Mucosa of descending colon (tissue), 3 donors: ENCODE measurements around the gene NEUROG1. TPM values are rescaled to one million over a fixed set of nuclear protein-coding genes. Genes with fewer than 3 reads are reported as not detected.

Experiments
- ATAC-seq: fragments of 200-7000 bp; cut with Tn5 transposase; one replicate; pipeline ENCODE4 v1.9.1; 2020; ENCODE audit warnings: mild to moderate bottlenecking, moderate library complexity
- DNase-seq, 3 donors: peaks; one replicate each; pipeline ENCODE4 v3.0.0-alpha.2; 2020
- H3K36me3 ChIP-seq: fragments of 200-600 bp; one replicate; pipeline ENCODE4 v1.8.0; 2021; ENCODE audit warnings: low read depth, mild to moderate bottlenecking
- H3K4me1 ChIP-seq: fragments of 200-600 bp; one replicate; pipeline ENCODE4 v1.8.0; 2021; ENCODE audit warnings: low read depth, mild to moderate bottlenecking
- H3K4me3 ChIP-seq: fragments of 200-600 bp; one replicate; pipeline ENCODE4 v1.8.0; 2021; ENCODE audit warnings: mild to moderate bottlenecking
- H3K9me3 ChIP-seq: fragments of 200-600 bp; one replicate; pipeline ENCODE4 v1.8.0; 2021; ENCODE audit warnings: mild to moderate bottlenecking
- intact Hi-C, 2 donors: fragments of 100-400 bp; cut with DNase I in 1 of 2; cut with micrococcal nuclease in 1 of 2; formaldehyde crosslinking; loops; one replicate each; pipeline versions ENCODE4 v1.11.0 to v1.11.1; 2022; cut with DNase I, micrococcal nuclease
- total RNA-seq, 3 donors: library from RNA; stranded (reverse); fragmentation: NEBNext Ultra II Directional in 2 of 3; extraction: Animal tissue kit (Norgen Biotek cat#: 25700) in 2 of 3; gene quantifications; one replicate each; pipeline versions ENCODE4 v1.2.1 to v1.2.4, GENCODE V29; 2021 to 2023
- TF ChIP-seq, protein P1 (sequence below): fragments of 200-600 bp; IDR thresholded peaks from one replicate; pipeline ENCODE4 v1.8.0; 2022; ENCODE audit warnings: antibody characterized with exemption, mild to moderate bottlenecking
- donor health status: DM: no; HTN: no; CAD: no; lungs with moderate emphysema.
- donor health status: DM: no; HTN: no; CAD: no.
- donor health status: DM: no; HTN: yes; CAD: no.

Gene NEUROG1
- total RNA-seq, 3 donors from 2014 or later: not detected

DNA sequence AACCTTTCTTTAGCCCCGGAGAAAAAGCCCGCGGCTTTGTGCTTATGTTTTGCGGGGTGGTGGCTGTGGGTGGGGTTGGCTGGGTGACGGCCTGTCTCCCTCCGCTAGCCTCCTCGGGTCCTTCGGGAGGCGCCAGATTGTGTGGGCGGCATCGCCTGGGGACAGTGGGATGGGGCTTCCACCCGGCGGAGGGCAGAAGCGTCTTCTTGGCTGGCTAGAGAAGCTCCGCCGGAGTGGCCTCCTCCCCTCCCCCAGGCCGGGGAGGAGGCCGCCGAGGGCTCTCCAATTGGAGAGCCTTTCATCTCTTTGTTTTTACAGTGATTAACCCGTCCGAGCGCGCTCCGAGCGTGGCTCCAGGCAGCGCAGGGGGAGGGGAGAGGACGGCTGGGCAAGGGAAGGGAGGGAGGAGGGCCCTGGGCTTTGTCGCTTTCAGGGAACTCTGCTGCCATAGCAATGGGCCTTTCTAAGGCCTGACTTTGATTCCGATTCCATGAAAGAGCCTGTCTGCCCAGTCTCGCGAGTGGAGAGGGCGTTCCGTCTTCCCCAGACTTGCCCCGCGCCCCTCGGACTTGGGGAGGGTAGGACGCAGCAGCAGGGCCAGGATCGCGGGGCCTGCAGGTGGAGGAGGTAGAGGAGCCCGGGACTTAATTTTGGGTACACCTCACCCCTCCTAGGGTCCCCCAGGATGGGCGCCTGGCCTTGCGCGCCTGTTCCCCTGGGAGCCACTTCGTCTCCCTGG, 46.9 kb downstream of the NEUROG1 start:
- no peaks in the 10 kb centered on the region for H3K36me3 ChIP-seq
- no peak for ATAC-seq
- H3K4me3 ChIP-seq: no peak overlapping the region
- peak in 1 of 3 donors; percentile 9 for DNase-seq
- intact Hi-C loops: no loop called here
- peaks cover 3% of the 10 kb centered on the region for H3K4me1 ChIP-seq
- no peaks in the 10 kb centered on the region for H3K9me3 ChIP-seq
- TF ChIP-seq, protein P1, sequence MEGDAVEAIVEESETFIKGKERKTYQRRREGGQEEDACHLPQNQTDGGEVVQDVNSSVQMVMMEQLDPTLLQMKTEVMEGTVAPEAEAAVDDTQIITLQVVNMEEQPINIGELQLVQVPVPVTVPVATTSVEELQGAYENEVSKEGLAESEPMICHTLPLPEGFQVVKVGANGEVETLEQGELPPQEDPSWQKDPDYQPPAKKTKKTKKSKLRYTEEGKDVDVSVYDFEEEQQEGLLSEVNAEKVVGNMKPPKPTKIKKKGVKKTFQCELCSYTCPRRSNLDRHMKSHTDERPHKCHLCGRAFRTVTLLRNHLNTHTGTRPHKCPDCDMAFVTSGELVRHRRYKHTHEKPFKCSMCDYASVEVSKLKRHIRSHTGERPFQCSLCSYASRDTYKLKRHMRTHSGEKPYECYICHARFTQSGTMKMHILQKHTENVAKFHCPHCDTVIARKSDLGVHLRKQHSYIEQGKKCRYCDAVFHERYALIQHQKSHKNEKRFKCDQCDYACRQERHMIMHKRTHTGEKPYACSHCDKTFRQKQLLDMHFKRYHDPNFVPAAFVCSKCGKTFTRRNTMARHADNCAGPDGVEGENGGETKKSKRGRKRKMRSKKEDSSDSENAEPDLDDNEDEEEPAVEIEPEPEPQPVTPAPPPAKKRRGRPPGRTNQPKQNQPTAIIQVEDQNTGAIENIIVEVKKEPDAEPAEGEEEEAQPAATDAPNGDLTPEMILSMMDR: no peak

GRCh38 chr5:135487839-135488514, 47.8 kb downstream of the NEUROG1 start:
- ATAC-seq: no peak
- no peaks in the 10 kb centered on the region for H3K9me3 ChIP-seq
- H3K36me3 ChIP-seq: no peaks in the 10 kb centered on the region
- peaks cover 3% of the 10 kb centered on the region for H3K4me1 ChIP-seq
- TF ChIP-seq, protein P1: no peak
- no peak overlapping the region for H3K4me3 ChIP-seq
- no peak for DNase-seq
- intact Hi-C loops: no loop called here

- no peak for ATAC-seq
- TF ChIP-seq, protein P1: no peak
- peaks cover 3% of the 10 kb centered on the region for H3K4me1 ChIP-seq
- H3K4me3 ChIP-seq: no peak overlapping the region
- H3K36me3 ChIP-seq: no peaks in the 10 kb centered on the region
- intact Hi-C loops: no loop called here
- DNase-seq: no peak
- no peaks in the 10 kb centered on the region for H3K9me3 ChIP-seq
Measured at GRCh38 chr5:135487037-135487395, 48.7 kb downstream of the NEUROG1 start.

DNA sequence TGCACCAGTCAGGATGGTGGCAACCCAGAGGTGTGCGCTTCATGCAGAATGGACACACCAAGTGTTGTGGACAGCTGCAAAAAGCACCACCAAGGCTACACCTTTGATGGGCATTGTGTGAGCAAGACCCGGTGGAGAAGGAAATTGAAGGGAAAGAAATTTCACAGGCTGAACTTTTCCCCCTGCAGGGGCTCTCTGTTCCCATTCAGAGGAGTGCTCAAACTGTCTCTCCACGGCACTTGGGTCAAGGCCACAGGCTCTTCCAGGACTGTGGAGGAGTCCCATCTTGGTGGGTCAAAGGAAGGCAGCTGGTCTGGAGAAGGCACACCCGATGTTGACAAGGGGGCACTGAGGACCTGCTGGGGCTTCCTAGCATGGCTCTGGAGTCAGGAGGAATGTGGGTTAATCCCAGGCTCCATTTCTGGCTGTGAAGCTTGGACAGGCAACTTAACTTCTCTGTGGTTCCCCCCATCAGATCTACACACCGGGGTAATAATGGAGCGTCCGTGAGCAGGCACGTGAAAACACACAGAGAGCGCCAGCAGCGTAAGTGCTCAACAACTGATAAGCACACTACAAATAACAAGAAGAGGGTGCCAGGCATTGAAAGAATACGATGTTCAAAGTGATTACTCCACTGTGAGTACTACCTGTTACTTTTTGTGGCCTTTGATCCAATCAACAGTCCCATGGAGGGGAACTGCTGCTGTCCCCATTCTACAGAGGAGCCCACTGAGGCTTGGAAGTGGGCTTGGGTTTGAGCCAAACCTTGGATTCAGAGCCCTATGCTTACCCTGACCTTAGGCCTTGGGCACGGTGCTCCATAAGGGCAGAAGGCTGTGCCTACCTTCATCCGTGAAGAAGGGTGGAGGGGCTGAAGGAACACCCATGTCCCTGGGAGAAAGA, 49.4 kb downstream of the NEUROG1 start:
- intact Hi-C loops: no loop called here
- no peaks in the 10 kb centered on the region for H3K9me3 ChIP-seq
- H3K4me1 ChIP-seq: peaks cover 3% of the 10 kb centered on the region
- TF ChIP-seq, protein P1: no peak
- no peaks in the 10 kb centered on the region for H3K36me3 ChIP-seq
- H3K4me3 ChIP-seq: no peak overlapping the region
- no peak for ATAC-seq
- DNase-seq: no peak

- Histone ChIP-seq H3K9me3 (no peaks in the 10 kb centered on the region), H3K36me3 (no peaks in the 10 kb centered on the region), H3K4me1 (no peaks in the 10 kb centered on the region), H3K4me3 (no peak overlapping the region)
- TF ChIP-seq, protein P1: no peak
- ATAC-seq: no peak
- intact Hi-C loops: no loop called here
- no peak for DNase-seq
Measured at GRCh38 chr5:135484674-135485086, 51.1 kb downstream of the NEUROG1 start.

Other genes with a start within 250 kb of the NEUROG1 start
- gene MACROH2A1, start 136.7 kb downstream of the NEUROG1 start, total RNA-seq: 100 to 1,000 TPM; 170 to 255 (median 243) TPM
- gene DCANP1, start 88.6 kb downstream of the NEUROG1 start, total RNA-seq: not detected
- under 1 TPM; 0.28 to 0.36 (median 0.29) TPM for gene TIFAB, start 83.6 kb downstream of the NEUROG1 start, total RNA-seq
- gene CXCL14, start 43.0 kb upstream of the NEUROG1 start, total RNA-seq: 10 to 100 TPM; 16.7 to 61.6 (median 24.2) TPM